Stimulated activated CD4-positive, alpha-beta T cell treated with anti-CD3 and anti-CD28 coated beads, Interleukin-2, amount 100 ng/mL, for 48 hours (primary cell): ENCODE results near the gene DUOX1.
A peak's percentile ranks its signal among the peaks of the same experiment; 100 is the strongest.

ENCODE experiments used
- DNase-seq, 2 donors: peaks; one replicate each; pipeline ENCODE4 v3.0.0-alpha.2; 2020

The DUOX1 gene

DNA sequence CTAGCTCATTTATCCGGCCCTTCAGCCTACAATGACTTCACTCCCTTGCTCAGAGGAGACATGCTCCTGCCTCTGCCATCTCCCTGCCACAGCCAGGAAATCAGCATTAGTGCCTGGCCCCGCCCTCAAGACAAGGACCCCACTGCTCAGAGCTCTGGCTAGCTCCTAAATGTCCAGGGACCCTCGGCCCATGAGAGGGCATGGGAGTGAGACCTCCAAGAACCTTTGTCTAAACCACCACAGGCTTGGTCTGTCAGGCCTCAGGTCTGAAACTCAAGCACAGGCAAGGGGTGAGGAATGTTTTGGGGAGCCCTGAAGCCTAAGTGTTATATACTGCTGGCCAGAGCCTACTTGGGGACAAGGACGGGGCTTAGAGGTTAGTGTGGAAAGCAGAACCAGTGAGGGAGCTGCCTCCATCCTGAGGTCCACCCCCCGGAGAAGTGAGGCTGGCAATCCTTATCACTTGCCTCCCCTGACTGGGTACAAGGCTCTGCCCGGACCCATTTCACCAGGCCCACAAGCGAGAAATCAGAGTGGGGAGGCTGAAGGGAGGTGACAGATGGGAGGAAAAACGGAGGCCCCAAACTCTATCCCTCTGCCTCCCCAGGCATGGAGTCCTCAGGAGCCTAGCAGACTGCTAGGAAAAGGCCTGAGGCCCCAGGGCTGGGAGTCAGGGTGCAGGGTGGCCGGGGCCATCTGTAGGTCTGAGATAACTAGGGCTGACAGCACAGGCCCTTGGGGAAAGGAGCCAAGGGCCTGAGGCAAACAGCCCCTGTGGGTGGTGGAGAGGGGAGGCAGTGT, 39.2 kb downstream of the DUOX1 start:
- no peak for DNase-seq

DNA sequence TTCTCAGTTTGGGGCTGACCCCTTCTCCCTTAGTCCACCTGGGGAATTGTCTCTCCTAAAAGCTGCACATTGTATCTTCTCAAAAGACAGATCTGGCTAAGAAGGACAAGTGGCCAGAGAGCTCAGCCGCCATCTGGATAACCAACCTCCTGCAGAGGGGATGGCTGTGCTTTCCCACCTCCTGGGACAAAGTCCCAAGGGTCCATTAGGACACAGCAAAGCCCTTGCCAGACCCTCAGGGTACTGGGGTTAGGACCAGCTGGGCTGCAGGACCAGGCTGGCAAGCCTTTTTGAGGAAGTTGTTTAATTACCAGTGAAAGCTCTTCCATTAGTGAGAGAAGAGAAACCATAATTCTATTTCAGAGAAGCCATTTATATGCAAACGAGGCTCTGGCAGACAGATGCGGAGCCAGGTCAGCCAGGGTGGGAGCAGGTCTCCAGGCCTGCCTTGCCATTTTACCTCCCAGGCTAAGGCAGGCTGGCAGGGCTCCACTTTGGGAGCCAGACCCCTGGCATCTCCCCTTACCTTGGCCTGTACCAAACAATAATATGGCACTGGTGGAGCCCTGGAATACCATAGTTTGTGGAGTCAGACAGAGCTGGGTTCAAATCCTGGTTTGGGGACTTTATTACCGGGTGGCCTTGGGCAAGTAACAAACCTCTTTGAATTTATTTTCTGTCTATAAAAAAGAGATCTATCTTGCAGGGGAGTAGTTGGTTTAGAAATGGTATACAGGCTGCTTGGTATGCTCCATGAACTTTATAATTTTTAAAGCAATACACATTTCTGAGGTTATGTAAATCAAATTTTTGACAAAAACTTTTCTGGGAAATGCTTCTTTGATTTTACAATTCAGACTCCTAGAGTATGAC, 40.0 kb downstream of the DUOX1 start:
- no peak for DNase-seq

DNA sequence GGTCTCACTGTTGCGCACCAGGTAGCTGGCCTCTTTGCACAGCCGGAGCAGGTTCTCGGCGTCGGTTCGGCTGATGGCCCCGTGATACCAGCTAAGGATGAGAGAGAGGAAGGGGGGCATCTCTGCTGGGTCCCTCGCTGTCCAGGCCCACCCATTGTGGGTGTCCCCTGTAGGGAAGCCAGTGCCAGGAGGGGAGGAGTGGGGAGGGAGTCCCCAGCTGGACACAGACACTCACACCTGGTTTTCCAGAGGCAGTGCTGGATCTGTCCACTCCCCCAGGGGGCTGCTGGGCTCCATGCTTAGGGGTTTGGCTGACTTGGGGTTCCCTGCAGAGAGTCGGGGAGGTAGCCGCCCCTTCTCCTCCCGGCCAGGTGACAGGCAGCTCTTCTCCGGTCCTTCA, 42.1 kb downstream of the DUOX1 start:
- no peak for DNase-seq

DNA sequence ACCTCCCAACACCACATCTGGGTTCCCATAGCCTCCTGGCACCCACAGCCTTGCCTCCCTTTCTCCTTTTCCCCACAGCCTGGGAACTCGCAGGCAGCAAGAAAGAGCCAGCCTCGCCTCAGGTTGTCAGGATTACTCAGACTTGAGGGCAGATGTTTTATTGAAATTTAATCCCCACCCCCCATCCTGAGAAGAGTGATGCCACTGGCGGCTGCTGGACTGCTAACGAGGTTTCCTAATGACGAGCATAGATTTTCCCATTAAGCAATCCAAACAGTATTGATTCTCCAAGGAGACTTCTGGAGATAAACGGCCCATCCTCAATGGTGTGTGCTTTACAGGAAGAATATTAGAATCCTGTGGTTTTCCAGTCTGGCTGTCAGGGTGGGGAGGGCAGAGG, 44.3 kb downstream of the DUOX1 start:
- no peak for DNase-seq

DNA sequence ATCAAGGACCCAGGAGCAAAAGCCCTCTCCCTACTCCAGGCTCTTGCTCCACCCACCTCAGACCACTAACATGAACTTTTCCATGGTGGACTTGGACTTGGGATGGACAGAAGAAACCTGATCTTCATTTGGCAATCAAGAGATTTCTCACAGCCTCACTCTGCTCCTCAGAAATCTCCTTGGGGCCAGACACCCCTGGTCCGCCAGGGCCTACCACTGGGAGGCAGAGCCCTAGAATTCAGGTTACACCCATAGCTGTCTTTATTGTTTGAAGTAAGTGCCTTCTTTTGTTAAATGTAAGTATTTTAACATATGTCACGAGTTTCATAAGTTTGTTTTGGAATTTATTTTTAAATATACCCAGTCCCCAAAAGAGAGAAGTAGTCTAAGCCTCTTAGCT, 44.8 kb downstream of the DUOX1 start:
- DNase-seq: no peak

DNA sequence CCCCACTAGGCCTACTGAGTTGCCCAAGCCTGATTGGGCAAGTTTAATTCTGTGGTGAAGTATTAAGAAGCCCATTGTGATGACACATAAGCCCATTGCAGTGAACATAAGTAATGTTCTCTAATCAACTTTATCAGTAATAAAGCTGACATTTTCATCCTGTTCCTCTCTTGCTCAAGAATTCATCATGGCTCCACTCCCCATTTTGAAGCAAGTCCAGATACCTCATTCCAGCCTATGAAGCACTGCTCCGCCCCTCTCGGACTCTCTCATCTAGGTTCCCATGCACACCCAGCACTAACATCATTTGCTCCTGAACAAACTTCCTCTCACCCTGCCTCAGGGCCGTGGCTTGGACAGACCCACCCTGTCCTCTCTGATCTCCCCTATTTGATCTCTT, 47.5 kb downstream of the DUOX1 start:
- DNase-seq: no peak

DNA sequence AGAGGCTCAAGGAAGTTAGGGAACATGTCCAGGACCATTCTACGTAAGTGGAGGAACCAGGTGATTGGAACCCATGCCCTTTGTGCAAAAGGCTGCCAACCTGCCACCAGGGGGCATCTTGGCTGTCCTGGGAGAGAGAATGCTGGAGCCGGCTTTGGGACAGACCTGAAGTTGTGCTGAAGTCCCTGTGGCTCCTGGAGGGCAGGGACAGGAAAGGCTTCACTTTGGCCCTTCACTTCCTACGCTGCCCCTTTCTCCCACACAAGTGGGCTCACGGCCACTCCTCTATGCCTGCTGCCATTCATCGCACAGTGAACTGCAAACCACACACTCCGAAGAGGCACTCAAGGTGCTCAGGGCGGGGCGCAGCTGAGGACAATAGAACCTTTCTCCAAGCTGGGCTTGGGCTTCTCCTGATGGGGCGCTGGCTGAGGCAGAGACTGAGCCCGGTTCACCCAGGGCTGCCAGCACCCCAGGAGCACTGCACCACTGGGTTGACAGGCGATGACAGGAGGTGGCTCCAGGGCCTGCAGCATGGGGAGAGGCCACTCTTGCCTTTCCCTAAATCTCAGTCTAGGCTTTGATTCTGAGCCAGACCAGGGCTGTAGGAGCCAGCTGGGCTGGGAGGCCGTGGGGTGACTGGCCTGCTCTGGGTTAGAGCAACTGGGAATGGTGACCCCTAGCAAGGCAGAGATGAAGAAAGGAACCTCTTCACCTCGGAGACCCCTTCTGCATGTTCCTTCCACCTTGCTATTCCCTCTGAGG, 49.6 kb downstream of the DUOX1 start:
- peak; percentile 31 to 43 for DNase-seq

DNA sequence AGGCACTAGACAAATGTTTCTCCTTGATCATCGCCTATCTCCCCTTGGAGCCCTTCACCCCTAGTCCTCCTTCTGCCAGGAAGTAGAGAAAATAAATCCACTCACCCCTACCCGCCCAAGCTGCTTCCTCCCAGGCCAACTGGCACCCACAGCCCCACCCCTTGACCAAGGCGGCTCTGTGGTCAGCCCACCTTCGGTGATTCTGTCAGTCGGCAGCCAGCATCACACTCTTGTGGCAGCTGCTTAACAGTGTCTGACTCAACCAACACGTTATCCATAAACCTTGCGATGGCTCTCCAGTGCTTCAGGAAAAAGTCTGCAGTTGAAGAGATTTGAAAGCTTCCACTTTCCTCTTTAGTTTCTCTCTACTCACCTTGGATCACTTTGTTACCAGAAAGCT, 50.4 kb downstream of the DUOX1 start:
- DNase-seq: no peak

DNA sequence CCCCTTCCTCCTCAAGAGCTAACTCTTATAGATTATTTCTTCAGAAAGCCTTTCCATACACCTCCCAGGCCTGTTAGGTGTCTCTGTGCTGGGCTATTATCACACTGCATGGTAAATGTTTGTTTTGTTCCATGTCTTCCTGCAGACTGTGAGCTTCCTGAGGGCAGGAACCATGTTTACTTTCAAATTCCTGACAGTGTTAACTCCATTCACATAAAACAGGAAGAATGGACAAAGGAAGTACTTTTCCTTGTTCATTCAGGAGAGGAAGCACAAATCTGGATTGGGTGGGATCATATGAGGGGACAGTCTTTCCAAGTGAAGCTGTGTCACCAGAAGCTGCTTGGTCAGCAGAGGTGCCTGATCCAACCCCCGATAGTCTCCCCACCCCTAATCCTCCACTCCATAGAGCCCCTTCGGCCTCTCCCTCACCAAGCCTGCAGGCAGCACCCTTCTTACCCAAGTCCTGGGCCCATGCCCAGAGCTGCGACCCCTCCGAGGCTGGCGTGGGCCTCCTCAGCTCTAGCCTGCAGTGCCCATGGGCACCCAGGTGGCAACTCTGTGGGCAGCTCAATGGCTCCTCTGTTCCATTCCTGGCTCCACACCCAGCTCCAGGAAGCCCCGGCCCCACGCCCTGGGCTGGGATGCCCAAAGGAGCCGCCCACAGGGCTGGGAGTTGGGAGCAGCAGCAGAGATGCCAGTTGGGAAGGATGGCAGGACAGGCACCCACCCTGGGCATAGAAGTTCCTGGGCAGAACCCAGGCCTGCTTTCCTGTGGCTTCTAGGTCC, 51.0 kb downstream of the DUOX1 start:
- no peak for DNase-seq

DNA sequence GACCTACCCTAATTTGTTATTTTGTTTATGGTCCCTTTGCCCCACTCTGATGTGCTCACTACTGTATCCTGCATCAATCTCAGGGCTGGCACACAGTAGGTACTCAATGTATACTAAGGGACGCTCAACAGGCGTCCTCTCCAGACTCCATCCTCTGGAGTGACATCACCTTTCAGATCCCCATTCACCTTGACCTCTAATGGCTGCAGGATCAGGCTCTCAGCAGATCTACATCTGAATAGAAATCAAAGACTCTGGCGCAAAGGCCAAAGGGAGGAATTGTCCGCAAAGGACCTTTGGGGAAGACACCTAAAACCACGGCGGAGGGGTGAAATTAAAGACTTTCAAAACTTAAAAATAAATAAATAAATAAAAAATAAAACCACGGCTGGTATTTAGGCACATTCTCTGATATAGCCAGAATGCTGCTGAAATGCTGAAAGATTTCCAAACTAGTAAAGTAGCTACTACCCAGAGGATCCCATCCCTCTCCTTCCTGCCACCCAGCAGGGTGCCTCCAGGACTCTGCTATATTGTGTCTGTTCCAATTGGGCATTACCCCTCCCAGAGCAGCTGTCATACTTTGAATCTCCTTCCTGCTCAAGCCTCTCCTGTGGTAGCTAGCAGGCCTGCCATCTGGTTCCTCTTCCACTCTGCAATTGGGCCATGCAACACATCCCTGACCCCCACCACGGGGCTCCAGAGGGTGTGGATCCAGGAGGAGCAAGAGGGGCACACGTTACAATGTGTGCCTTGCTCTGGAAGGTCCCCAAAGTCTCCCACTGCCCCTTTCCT, 51.9 kb downstream of the DUOX1 start:
- DNase-seq: no peak

DNA sequence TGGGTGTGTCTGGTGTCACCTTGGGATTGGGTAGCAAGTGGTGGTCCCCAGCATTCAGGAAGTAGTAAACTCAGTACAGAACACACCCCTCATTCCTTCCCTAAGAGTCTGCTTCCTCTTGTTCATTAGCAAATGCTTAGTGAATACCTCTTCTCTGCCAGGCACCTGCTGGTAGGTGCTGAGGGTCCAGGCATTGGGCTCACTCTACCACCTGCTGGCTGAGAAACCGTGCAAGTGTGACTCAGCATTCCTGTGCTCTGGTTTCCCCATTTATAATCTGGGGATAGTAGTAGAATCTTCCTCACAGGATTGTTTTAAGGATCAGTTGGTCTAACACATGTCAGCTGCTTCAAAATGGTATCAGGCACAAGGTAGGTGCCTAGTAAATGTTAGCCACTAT, 53.2 kb downstream of the DUOX1 start:
- DNase-seq: no peak

DNA sequence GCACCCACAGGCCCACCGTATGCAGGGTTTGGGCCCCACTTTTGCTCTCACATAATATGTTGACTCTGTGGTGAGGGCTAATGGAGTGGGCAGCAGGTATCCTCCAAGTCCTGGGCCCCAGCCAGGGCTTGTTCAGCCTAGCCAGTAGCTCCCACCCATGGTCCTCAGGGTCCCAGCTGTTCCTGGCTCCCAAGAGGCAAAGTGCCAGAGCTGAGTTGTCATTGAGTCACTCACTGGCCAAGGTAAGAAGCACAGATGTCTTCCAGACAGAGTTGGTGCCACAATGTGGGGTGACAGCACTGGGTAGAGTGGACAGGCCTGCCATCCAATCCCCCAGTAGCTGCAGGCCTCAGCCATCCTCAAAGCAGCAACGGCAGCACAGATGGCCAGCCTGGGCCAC, 53.7 kb downstream of the DUOX1 start:
- no peak for DNase-seq

DNA sequence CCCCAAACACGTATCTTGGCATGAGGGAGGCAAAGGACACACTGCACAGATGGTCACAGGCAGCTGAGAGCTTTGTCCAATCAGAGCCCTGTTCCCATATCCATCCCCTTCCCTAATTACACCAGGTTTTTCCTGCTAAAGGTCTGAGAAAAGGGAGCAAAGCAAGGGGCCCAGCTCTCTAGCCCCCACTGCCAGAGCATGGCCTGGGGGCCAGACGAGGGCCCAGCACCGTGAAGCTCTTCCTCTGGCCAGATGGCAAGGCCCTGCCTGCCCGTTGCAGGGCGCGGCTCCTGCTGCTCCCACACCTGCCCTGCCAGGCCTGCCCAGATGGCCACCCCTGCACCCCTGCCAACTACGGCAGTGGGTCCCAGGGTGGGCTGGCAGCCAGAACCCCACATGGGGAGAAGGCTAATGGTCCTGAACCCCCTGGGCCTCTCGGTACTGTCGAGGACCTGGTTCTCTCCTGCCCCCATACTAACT, 54.8 kb downstream of the DUOX1 start:
- DNase-seq: no peak

DNA sequence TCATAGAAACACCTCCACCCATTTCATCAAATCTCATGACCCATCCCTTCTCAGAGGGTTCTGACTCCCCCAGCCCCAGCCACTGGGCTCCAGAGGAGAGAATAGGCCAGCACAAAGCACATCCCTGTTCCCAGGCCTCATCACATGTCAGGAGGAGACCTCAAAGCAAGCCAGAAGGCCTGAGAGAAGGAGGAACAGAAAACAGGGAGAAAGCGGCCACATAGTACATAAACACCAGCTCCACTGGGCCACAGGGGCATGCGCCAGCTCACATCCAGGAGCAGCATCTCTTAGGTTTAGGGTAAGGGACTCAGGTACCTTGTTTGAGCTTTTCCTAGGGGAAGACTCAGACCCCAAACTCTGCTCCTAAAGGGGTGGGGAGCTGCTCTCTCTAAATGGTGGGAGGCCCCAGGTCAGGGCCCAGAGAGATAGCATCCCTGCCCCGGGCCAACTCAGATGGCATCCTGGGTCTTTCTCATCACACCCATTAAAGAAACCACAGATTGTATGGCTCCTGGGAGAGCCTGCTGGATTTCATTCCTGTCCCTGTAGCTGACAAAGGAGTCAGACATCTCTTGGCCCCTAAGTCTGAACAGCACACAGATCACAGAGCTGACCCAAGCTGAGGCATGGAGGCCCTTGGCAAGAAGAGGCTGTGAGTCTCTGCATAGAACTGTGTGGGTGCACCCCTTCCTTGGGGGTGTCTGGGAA, 55.4 kb downstream of the DUOX1 start:
- DNase-seq: no peak

DNA sequence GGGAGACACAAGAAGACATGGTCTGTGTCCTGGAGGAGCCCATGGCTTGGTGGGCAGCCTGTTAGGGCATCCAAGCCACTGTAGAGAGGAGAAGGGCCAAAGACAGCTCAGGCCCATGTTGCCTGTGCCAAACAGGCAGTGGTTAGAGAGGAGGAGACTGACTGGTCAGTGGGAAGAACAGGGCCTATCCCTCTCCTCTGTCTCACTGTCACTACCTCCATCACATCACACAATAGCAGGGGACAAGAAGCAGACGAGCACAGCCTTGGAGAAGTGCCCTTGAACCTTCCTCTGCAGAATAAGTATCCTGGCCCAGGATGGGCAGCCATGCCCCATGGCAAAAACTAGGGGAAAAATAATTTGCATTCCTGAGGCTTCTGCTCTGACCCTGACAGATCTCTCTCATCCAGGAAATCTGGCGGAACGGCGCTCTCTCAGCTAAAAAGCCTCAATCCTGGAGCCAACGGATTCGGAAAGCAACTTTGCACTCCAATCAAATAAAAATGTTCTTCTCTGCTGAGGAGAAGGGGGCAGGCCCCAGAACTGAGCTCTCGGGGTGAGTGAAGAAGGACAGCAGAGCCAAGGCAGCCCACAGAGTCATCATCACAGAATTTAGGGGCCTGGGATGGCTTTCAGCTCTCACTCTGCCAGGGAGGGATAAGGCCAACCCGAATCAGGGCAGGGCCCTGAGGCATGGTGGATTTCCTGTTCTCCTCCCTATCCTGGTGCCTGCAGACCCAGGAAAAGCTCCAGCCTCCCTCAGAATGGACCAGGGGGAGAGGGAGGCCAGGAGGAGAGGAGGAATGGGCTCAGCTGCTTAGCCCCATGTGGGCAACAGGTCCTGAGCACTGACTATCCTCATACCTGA, 56.3 kb downstream of the DUOX1 start:
- no peak for DNase-seq

DNA sequence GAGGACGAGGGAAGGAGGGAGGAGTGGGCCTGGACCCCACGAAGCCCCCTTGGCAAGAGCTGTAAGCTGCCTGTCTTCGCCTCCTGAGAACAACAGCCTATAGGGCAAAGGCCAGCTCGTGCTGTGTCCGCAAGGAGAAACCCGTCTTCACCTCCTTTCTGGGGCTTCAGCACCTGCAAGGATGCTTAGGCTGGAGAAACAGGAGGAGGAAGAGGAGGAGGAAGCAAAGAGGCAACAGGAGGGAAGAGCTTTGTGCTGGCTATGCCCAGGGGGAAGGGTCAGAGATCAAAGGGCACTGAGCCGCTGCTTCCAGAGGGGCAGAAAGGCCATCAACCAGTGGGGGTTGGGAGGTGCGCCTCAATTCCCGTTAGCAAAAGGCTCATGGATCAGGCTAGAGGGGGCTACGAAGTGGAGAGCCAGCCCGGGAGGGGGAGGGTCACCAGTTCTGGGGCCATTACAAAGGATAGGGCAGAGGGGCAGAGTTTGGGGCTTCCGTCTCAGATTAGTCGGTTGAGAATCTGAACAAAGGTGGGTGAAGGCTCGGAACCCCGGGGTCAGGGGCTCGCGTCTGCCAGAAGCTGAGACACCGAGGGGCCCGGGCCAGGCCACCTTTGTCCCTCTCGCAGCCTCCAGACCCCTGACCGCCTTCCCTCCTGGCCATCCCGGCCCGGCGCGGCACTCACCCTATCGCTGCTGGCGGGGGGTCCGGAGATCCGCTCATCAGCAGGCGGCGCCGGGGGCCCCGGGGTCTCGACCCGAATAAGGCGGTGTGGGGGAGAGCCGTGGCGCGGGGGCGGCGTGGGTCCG, 57.2 kb downstream of the DUOX1 start:
- DNase-seq: no peak

DNA sequence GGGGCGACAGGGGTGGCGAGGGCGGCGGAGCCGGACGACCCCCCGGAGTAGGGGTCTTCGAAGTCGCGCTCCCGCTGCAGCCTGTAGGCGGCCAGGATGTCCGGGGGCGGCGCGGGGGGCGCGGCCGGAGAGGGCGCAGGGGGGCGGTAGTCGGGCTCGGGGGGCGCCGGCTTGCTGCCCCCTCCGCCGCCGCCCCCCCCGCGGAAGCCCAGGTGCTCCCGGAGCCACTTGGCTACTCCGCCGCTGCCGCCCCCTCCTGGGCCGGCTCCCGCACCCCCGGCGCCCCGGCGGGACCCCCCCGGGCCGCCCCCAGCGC, 57.7 kb downstream of the DUOX1 start:
- no peak for DNase-seq

DNA sequence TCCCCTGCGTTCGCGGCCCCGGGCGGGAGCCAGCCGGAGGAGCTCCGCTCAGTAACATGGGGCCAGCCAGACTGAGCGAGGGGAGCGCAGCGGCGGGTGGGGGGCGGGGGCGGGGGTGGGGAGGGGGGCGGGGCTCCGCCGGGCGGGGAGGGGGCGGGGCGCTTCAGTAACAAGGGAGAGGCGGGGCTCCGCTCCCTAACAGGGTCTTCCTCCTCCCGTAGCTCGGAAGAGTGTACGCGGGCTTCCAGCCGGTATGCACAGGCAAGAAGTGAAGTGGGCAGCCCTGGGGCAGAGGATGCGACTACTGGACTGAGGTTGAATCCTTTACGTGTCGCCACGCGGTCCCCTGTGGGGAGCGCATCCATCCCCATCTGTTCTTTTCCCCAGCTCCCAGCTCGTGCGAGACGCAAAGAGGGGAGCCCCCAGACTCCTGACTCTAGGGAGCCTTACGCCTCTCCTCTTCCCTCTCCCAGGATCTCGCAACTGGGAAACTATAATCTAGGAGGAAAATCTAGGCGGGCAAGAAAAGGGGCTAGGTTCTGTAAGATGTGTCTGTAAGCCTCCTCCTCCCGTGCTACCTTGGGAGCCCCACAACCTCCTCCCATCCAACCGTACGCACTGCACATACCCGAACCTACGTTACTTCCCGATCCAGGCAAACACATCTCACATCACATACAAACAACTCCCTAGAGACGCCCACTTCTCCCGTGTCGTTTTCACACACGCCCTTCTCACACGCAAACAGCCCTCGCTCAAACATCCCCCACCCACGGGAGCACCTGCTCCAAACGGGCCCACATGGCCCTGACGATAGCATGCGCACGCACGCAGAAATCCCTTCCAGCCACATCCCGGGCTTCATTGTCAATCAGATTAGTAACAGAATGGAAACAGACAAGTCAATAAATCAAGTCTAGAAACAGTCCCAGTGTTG, 58.4 kb downstream of the DUOX1 start, which contains the start of gene SHF:
Gene SHF (minus strand): TSS at position 73 of the 937 bp plus-strand sequence. CDS start 15 bp downstream, at position 58.
- peak; percentile 56 to 68 for DNase-seq
